SKM-1 (cell line): ENCODE measurements around the gene SLC17A9.
"Not testable (repeated sequence)": the region's sequence is repeated elsewhere in the genome, so short reads cannot be mapped to it uniquely, and the experiment has no call there.

Source experiments
- DNase-seq: peaks from one replicate; lab custom pipeline; 2025; ENCODE audit not compliant: unreplicated experiment; lab: John Stamatoyannopoulos, UW

The SLC17A9 gene

DNA sequence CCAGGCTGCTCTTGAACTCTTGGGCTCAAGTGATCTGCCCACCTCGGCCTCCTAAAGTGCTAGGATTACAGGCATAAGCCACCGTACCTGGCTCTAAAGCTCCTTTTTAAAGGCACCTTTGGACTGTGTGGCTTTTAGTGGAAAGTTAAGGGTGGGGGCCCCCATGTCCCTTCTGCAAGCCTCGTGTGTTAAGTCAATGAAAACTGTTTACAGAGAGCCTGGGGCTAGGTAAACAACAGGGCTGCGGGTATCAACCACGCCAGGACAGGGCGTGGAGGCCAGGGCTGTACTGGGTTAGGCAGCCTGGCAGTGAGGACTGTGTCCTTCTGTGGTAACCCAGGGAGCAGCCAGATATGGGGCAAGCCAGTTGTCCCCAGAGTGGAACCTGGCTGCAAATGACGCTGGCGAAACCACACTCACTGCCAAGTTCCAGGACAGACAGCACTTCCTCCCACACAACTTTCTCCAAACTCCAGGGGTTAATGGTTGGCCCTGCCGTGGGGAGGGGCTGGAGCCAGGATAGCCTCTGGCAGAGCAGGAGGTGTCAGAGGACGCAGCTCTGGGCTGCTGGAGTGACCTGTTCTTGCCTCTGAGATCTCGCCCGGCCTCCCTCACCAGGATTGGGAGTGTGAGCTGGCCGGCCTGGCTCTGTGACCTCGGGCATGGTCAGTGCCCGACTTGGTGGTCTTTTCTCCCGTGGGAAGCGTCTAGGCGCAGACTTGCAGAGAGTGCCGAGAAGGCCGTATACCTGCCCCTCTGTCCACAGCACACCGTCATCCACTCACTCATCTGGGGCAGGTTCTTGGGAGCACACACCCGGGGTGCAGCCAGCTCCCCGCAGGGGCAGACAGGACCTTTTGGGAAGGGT lies 3.2 kb downstream of the SLC17A9 start:
- no peak for DNase-seq

DNA sequence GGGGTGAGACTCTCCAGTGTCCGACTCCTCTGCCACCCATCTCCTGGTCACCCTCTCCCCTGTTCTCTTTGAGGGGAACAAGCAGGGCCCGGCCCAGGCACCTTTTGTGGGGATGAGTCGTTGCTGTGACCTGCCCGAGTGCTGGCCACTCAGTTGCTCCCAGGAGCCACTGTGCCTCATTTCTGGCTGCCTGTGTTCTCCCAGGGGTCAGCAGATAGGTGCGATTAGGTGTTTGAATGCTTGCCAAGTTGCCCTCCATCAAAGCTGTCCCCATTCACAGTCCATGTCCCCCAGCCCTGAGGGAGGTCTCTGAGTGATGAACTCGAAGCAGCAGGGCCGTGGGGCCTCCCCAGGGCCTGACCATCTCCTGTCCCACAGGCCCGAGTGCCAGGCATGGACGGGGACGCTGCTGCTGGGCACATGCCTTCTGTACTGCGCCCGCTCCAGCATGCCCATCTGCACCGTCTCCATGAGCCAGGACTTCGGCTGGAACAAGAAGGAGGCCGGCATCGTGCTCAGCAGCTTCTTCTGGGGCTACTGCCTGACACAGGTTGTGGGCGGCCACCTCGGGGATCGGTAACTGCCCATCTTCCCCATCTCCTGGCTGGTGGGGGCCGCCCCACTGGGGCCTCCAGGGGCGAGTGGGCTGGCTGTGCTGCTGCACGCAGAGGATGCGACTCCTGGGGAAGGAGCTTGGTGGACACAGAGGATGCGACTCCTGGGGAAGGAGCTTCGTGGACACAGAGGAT lies 4.1 kb downstream of the SLC17A9 start:
- DNase-seq = no peak

DNA sequence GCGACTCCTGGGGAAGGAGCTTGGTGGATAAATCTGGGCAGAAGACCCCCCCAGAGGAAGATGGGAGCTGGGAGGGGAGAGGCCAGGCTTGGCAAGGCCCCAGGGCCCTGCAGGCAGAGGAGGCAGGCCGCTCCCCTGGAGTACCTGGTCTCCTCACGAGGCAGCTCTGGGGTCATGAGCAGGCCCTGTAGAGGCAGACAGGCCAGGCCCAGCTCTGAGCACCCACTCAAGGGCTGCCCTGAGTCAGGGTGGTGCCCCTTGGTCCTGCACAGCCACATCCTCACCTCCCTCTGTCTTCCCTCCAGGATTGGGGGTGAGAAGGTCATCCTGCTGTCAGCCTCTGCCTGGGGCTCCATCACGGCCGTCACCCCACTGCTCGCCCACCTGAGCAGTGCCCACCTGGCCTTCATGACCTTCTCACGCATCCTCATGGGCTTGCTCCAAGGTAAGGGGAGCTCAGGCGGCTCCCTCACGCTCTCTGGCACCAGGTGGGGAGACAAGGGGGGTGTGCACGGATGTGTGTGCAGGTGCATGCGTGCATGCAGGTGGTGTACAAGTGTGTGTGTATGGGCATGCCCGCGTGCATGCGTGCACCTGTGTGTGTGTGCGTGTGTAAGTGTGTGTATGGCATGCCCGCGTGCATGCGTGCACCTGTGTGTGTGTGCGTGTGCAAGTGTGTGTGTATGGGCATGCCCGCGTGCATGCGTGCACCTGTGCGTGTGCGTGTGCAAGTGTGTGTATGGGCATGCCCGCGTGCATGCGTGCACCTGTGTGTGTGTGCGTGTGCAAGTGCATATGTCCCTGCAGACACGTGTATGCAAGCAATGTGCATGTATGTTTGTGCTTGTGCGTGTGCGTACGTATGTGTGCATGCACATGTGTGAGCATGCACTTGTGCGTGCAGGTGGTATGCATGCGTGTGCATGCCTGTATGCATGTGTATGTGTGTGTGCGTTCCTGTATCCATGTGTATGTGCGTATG lies 4.9 kb downstream of the SLC17A9 start:
- no peak for DNase-seq

DNA sequence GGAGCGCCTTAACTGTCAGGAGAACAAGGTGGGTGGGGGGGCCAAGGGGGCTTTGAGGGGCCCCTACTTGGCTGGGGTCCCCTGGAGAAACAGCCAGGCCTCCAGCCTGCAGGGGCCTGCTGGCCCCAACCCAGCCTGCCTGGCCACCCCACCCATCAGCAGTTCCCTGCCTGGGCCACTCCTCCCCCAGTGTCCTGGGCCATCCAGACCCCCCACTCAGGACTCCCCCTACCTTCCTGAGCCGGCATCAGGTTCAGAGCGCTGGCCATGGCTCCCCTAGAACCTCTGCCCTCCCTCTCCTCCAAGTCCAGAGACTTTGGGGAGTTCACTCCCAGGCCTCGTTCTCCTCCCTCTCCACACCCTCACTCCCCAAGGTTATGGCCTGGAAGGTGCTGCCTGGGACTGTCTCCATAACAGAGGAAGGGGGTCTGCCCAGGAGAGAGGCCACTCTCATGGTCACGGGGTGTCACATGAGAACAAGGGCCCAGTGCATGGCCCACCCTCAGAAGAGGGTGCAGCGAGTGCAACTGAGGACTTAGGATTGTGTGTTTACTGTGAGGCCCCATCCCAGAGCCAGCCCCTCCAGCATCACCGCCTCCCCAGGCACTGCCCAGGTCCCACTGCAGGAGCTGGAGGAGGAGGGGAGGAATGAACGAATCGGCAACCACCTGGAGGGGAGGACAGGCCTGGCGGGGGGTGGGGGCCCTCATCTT lies 6.0 kb downstream of the SLC17A9 start:
- DNase-seq = no peak

DNA sequence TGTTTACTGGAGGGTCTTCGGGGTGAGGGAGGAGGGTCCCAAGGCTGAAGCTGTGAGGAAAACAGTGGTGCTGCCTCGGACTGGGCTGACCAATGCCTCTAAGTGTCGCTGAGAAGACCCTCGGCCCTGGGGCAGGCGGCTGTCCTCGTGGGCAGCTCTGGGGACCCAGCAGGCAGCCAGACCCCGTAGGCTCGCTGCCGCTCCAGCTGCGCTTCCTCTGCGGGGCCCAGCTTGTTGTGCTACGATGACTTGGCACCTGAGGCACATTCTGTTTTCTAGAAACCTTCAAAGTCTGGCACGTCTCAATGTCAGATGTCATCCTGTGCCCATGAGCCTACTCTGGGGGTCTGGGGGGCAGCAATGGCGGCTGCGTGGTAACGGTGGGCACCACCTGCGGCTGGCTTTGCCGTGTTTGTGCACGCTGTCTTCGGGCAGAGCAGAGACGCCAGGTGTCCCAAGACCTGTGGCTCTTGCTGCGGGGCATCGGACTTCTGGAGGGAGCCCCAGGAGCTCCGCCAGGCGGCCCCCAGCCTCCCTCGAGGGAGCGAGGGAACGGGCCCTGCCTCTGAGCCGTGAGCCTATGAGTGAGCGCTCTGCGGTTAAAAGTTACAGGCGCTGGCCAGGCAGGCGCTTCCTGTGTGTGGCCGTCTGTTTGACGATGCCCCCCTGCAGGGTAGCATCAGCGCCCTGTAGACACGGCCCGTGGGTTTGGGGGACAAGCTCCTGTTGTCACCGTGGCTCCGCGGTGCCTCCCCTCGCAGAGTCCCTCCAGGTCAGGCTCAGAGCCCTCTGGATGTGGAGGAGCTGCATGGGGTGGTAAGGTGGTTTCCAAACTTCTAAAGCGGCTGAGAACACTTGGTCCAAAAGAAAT lies 6.8 kb downstream of the SLC17A9 start:
- DNase-seq = no peak

DNA sequence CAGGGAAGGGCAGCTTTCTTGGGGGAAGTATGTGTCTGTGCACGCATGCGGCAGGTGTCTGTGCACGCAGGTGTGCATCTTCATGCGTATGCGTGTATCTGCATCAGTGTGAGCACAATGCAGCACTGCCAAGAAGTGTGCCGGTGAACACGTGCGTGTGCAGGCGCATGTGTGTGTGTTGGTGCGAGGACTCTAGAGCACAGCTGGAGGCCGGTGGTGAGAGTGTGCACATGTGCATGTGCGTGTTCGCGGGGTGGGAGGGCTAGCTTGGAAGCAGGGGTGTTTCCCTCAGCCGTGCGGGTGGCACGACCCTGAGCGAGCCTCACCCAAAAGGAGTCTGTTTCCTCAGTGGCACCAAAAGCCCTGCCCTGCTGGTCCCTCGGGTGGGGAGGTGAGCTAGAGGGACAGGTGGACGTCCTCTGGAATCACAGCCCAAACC lies 7.5 kb downstream of the SLC17A9 start:
- no peak for DNase-seq

DNA sequence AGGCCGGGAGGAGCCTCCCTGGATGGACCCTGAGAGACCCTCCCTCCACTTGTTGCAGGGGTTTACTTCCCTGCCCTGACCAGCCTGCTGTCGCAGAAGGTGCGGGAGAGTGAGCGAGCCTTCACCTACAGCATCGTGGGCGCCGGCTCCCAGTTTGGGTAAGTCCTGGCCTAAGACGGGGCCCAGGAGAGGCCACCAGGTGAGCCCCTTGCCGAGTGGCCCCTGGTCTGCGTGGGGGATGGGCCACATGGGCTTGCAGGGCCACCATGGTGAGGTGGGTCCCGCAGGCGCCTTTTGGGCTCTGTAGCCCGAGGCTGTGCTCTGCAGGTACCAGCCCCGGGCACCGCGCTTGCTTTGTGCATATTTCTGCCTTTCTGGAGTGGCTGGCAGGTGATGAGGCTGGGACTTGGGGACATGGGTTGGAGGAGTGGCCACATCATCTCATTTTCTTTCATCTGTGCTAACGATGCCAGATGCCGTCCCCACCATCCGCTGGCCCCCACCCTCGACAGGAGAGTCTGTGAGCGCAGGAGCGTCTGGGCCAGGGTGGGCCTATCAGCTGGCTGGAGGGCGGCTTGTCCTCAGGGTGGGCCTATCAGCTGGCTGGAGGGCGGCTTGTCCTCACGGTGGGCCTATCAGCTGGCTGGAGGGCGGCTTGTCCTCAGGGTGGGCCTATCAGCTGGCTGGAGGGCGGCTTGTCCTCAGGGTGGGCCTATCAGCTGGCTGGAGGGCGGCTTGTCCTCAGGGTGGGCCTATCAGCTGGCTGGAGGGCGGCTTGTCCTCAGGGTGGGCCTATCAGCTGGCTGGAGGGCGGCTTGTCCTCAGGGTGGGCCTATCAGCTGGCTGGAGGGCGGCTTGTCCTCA lies 8.2 kb downstream of the SLC17A9 start:
- DNase-seq = not testable (repeated sequence)

DNA sequence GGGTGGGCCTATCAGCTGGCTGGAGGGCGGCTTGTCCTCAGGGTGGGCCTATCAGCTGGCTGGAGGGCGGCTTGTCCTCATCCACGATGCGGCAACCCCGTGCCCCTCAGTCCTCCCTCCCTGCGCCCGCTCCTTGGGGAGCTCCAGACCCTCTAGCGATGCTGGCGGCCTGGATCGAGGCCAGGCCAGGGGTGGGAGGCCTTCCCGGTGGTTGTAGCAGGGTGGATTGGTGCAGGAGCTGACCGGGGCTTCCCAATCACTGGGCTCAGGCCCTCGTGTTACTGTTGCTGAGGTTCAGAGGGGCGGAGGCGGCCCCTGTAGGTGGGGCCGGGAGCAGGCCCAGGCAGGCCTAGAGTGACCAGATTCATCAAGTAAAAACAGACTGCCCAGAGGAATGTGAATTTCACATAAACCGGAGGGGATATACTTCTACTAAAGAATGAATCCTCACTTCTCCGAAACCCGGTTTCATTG lies 8.8 kb downstream of the SLC17A9 start:
- DNase-seq = no peak

DNA sequence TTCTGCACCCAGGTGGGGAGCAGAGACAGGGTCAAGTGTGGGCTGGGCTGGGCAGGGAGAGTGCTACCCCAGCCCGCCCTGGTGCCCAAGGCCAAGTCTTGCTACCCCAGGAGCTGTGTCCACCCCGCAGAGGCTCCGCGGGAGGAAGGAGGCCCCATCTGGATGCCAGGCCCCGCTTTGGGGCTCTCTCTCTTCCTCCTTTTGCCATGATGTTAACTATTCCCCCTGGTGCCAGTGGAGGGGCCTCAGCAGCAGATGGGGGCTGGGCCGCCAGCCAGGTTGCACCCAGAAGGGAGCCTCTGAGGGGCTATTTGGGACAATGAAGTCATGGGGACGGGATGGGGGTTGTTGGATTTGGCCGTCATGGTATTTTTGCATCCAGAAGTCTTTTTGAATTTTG lies 9.3 kb downstream of the SLC17A9 start:
- DNase-seq = no peak

DNA sequence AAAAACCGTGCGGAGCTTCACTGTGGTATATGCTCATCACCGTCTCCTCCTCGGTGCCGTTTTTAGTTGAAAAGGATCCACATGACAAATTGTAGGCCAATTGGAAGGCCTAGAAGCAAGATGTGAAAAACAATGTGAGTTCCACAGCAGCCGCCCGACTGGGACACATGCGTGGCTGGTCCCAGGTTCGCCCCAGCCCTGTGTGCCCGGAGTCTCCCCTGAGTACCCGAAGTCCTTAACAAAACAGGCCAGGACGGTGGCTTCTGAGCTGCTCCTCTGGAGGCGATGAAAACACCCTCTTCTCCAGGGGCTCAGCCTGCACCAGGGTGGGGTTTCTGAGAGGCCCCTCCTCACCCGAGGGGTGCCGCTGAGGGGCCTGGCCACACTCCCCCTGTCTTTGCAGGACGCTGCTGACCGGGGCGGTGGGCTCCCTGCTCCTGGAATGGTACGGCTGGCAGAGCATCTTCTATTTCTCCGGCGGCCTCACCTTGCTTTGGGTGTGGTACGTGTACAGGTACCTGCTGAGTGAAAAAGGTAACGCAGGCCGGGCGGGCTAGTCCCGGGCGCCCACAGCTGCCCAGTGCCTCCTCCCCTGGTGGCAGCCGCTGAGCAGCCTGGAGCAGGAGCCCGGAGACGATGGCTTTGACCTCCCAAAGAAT lies 9.8 kb downstream of the SLC17A9 start:
- DNase-seq = no peak

DNA sequence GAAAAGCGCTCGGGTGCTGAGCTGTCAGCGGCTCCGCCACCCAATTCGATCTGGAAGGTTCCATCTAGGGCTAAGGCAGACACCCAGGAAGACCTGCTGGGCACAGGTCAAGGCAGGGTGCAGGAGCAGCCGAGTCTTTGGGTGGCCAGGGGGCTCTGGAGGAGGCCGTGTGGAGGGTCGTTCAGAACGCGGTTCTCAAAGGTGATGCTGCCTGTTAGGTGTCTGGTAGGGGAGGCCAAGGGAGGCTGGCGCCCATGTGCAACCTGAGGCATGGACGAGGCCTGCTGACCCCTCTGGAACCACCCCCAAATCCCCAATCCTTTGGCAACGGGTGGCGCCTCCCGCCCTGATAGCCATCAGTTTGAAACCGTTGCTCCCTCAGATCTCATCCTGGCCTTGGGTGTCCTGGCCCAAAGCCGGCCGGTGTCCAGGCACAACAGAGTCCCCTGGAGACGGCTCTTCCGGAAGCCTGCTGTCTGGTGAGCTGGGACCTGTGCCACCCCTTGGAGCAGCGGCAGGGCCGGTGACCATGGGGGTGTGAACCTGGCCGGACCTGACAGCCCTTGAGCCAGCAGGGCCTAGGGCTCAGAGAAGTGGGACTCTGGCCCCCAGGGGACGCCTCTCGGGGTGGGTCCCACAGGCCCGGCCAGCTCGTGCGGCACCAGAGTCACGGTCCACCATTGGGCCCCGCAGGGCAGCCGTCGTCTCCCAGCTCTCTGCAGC lies 10.5 kb downstream of the SLC17A9 start:
- no peak for DNase-seq

DNA sequence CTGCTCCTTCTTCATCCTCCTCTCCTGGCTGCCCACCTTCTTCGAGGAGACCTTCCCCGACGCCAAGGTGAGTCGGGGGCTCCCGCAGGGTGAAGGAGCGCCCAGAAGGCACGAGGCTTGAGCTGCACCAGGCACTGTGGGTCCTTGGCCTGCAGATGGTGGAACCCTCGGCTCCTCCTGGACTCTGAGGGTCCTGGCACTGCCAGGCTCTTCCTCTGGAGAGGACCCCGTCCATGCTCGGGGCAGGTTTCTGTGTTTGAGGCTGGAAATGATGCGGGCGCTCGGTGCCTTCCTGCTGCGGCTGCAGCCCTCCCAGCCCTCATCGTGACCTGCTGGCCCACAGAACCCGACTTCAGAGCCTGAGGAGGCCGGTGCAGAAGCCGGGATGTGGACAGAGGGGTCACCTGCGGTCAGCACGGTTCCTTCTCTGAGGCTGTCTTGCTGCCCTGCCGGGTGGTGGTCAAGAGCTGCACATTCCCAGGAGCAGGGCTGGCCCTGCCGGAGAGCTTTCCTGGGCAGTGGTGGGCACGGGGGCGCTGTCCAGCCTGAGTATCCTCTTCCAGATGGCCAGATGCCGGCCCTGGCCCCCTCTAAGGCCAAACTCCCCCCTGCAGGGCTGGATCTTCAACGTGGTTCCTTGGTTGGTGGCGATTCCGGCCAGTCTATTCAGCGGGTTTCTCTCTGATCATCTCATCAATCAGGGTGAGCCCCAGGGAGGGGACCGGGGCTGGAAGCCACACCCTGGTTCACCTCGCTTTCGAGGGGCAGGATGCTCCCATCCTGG lies 11.3 kb downstream of the SLC17A9 start:
- no peak for DNase-seq

DNA sequence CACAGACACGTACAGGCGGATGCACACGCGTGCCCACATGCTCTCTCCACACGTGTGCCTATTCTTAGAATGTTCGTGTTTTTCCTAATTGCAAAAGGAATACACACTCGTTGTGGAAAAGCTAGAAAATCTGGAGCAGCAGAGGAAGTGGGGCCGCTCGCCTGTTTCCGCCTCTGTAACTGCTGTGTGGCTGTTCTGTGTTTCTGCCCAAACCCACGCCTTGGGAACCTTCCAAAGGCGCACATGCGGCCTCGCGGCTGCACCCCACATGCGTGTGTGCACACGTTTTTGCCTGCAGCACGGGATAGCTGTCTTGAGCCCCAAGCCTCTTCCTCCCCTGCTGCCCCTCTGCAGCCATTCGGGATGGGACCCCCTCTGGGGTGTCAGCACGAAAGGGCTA lies 12.2 kb downstream of the SLC17A9 start:
- no peak for DNase-seq

DNA sequence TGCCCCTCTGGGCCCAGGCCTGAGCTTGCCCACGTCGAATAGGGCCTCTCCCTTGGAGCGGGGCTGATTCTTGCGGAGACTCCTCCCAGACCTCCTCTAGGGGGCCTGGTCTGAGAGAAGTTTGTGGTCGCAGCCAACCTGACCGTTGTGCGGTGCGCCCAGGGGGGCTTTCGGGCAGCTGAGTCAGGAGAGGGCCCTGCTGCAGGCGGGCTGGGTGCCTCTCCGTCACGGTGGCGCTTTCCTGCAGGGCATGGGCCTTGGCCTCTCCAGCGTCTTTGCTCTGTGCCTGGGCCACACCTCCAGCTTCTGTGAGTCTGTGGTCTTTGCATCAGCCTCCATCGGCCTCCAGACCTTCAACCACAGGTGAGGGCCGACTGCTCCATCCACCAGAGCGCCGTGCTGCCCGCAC lies 12.9 kb downstream of the SLC17A9 start:
- DNase-seq = no peak

DNA sequence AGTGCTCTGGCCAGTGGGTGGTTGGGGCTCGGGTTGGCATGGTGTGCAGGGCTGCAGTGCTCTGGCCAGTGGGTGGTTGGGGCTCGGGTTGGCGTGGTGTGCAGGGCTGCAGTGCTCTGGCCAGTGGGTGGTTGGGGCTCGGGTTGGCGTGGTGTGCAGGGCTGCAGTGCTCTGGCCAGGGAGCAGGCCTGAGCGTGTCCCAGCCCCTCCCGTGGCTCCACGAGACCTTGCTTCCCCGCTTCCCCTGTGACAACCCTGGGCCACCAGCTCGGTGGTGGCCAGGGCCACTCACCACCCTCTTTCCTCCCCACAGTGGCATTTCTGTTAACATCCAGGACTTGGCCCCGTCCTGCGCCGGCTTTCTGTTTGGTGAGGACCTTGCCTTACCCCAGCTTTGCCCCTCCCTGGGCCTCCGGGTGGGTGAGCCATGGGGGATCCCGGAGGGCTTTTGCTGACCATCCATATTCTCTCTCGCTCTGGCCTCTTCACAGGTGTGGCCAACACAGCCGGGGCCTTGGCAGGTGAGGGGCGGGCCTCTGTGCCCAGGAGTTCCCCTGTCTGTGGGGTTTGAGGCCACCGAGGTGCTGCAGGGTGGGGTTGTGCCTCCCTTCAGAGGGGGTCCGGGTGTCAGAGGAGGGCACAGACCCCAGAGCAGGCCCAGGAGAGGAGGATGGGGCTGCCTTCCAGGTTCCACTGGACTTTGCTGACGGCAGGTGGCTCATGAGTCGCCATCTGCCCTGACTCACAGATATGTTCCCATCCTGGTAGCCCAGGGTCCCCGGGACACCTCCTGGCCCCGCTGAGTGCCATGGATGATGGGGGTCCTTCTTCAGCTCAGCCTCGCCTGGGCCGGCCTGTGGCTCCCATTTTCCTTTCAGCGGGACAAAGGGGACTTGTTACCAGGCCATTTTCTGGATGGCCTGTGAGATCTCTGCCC lies 14.0 kb downstream of the SLC17A9 start:
- no peak for DNase-seq

DNA sequence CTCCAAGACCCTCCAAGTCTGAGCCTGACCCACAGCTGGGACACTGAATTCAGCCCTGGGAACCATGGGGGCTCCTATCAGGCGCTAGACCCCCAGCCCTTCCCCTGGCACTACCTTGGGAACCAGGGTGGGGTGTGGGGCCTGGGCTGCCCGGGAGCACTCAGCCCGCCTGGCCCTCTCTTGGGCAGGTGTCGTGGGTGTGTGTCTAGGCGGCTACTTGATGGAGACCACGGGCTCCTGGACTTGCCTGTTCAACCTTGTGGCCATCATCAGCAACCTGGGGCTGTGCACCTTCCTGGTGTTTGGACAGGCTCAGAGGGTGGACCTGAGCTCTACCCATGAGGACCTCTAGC lies 14.6 kb downstream of the SLC17A9 start:
- DNase-seq = no peak
